GM12878 (cell line): ENCODE results near the gene SAC3D1. TPM values are rescaled to one million over a fixed set of nuclear protein-coding genes. Genes with fewer than 3 reads are reported as not detected.

Source experiments
- ATAC-seq: fragments of 200-7000 bp; cut with Tn5 transposase; 3 replicates; pipeline ENCODE4 v1.9.1; 2020; ENCODE audit warnings: mild to moderate bottlenecking, moderate library complexity
- BruUV-seq: library from RNA; stranded (reverse); fragments of 400-500 nt; replicated peaks from 2 replicates; lab custom pipeline; 2021; lab: Mats Ljungman, UMichigan
- CTCF ChIA-PET: fragments of 300-600 bp; sonication (Branson Sonifier 250); formaldehyde crosslinking; extraction: SDS; loops from one replicate; lab custom pipeline; 2021; ENCODE audit warnings: inconsistent platforms; lab: Yijun Ruan, JAX
- POLR2A ChIA-PET: fragments of 350-600 bp; formaldehyde crosslinking; extraction: SDS; loops from one replicate; lab custom pipeline; 2021; ENCODE audit warnings: inconsistent platforms; lab: Charles Lee
- RAD21 ChIA-PET: fragments of 300-600 bp; sonication (Branson Sonifier 250); formaldehyde crosslinking; loops from one replicate; lab custom pipeline; 2023; ENCODE audit warnings: antibody characterized with exemption; ENCODE audit not compliant: unreplicated experiment; lab: Charles Lee
- SMC1A ChIA-PET: fragments of 300-600 bp; sonication (Branson Sonifier 250); formaldehyde crosslinking; loops from one replicate; lab custom pipeline; 2023; ENCODE audit not compliant: unreplicated experiment, uncharacterized antibody; lab: Charles Lee
- DNase-seq: peaks from one replicate; pipeline ENCODE4 v3.0.0-alpha.2; 2011; ENCODE audit warnings: low read depth, low spot score
- FAIRE-seq: peaks from 3 replicates; lab custom pipeline; 2011; peaks lifted over from hg19 to GRCh38; lab: Jason Lieb, UNC
- H2AFZ ChIP-seq: 2 replicates; pipeline ENCODE4 v1.6.0; 2011; ENCODE audit warnings: low read depth, low read length, control low read depth; ENCODE audit not compliant: control insufficient read depth
- H3K27ac ChIP-seq: 2 replicates; pipeline ENCODE4 v1.5.1; 2011; ENCODE audit warnings: control low read depth; ENCODE audit not compliant: control insufficient read depth, insufficient read depth
- H3K27me3 ChIP-seq, 2 experiments: replicated peaks in 1 of 2; 2 replicates each; pipeline versions ENCODE4 v1.6.0 to v1.6.1; 2011; ENCODE audit warnings: low read length in 1 of 2; ENCODE audit not compliant: control insufficient read depth in 2 of 2, insufficient read depth in 2 of 2
- H3K36me3 ChIP-seq, 2 experiments: 2 replicates each; pipeline ENCODE4 v1.5.1; 2011; ENCODE audit warnings: low read length in 1 of 2; ENCODE audit not compliant: control insufficient read depth in 2 of 2, insufficient read depth in 2 of 2
- H3K4me1 ChIP-seq: 2 replicates; pipeline ENCODE4 v1.6.1; 2011; ENCODE audit warnings: mild to moderate bottlenecking, low read length, moderate library complexity, mixed read lengths; ENCODE audit not compliant: control insufficient read depth, insufficient read depth
- H3K4me2 ChIP-seq: 2 replicates; pipeline ENCODE4 v1.6.0; 2011; ENCODE audit warnings: control low read depth; ENCODE audit not compliant: control insufficient read depth, insufficient read depth
- H3K4me3 ChIP-seq: fragments of 200-600 bp; sonication (generic); 2 replicates; pipeline ENCODE4 v1.5.1; 2016
- H3K79me2 ChIP-seq: 2 replicates; pipeline ENCODE4 v1.6.0; 2011; ENCODE audit warnings: low read length; ENCODE audit not compliant: control insufficient read depth, insufficient read depth
- H3K9ac ChIP-seq: 2 replicates; pipeline ENCODE4 v1.8.0; 2011; ENCODE audit warnings: low read length, control low read depth, mixed read lengths; ENCODE audit not compliant: control insufficient read depth, insufficient read depth
- H3K9me3 ChIP-seq: replicated peaks from 3 replicates; pipeline ENCODE4 v1.5.1; 2011; ENCODE audit warnings: mild to moderate bottlenecking, low read length; ENCODE audit not compliant: control insufficient read depth, insufficient read depth
- H4K20me1 ChIP-seq: 2 replicates; pipeline ENCODE4 v1.6.0; 2011; ENCODE audit not compliant: control insufficient read depth, insufficient read depth
- BHLHE40 ChIP-seq, 2 experiments: fragments of 450-650 bp in 1 of 2; IDR thresholded peaks; 2 replicates each; pipeline ENCODE4 v1.6.1; 2011 to 2017; ENCODE audit warnings: low read depth in 2 of 2, borderline replicate concordance in 1 of 2, improper control_type of control experiment in 1 of 2, low read length in 1 of 2, mild to moderate bottlenecking in 1 of 2
- BMI1 ChIP-seq: fragments of 450-650 bp; IDR thresholded peaks from 2 replicates; pipeline ENCODE4 v1.6.1; 2016; ENCODE audit warnings: mild to moderate bottlenecking, moderate library complexity, borderline replicate concordance
- CEBPB ChIP-seq, 2 experiments: fragments of 150-350 bp in 1 of 2; IDR thresholded peaks; 2 replicates each; pipeline ENCODE4 v1.6.1; 2012 to 2014; ENCODE audit warnings: low read depth in 2 of 2, low read length in 2 of 2, borderline replicate concordance in 1 of 2, inconsistent platforms in 1 of 2
- EED ChIP-seq: sonication (generic); IDR thresholded peaks from 2 replicates; pipeline ENCODE4 v1.6.1; 2016; ENCODE audit warnings: antibody characterized with exemption, low read depth
- GATAD2B ChIP-seq: fragments of 450-650 bp; conservative IDR thresholded peaks from 2 replicates; pipeline ENCODE4 v1.6.1; 2017; ENCODE audit warnings: low read depth, mild to moderate bottlenecking, moderate library complexity
- KDM1A ChIP-seq: fragments of 200-600 bp; sonication (generic); IDR thresholded peaks from 2 replicates; pipeline ENCODE4 v1.6.1; 2016; ENCODE audit warnings: borderline replicate concordance
- POLR2A ChIP-seq: IDR thresholded peaks from 2 replicates; pipeline ENCODE4 v1.6.1; 2011; ENCODE audit warnings: low read depth, mild to moderate bottlenecking, low read length
- RAD51 ChIP-seq: fragments of 450-650 bp; IDR thresholded peaks from 2 replicates; pipeline ENCODE4 v1.6.1; 2016; ENCODE audit warnings: moderate library complexity, mild to moderate bottlenecking, inconsistent platforms
- STAT1 ChIP-seq: fragments of 450-650 bp; conservative IDR thresholded peaks from 2 replicates; pipeline ENCODE4 v1.6.1; 2014; ENCODE audit warnings: antibody characterized with exemption, mild to moderate bottlenecking
- YBX1 ChIP-seq: fragments of 450-650 bp; IDR thresholded peaks from 2 replicates; pipeline ENCODE4 v1.6.1; 2016; ENCODE audit warnings: antibody characterized with exemption
- ZNF24 ChIP-seq: fragments of 450-650 bp; IDR thresholded peaks from 2 replicates; pipeline ENCODE4 v1.6.1; 2017; ENCODE audit warnings: antibody characterized with exemption, mild to moderate bottlenecking
- ZNF274 ChIP-seq: IDR thresholded peaks from one replicate; pipeline ENCODE4 v1.8.0; 2011; ENCODE audit not compliant: insufficient read length, insufficient read depth
- ZSCAN29 ChIP-seq: fragments of 450-650 bp; IDR thresholded peaks from 2 replicates; pipeline ENCODE4 v1.6.1; 2017; ENCODE audit warnings: mild to moderate bottlenecking, moderate library complexity
- WGBS: methylation state at CpG from one replicate; pipeline ENCODE4 v1.1.6; 2016; ENCODE audit warnings: low lambda C conversion rate; ENCODE audit not compliant: insufficient replicate concordance, insufficient coverage; ENCODE audit errors: missing lambda C conversion rate; 5-methylcytosine and 5-hydroxymethylcytosine counted together
- in situ Hi-C: fragments of 300-500 bp; cut with MboI; formaldehyde crosslinking; loops from 9 replicates; pipeline ENCODE4 v1.14.3; 2018; ENCODE audit warnings: mixed read lengths
- intact Hi-C: fragments of 100-400 bp; cut with micrococcal nuclease; formaldehyde crosslinking; loops from one replicate; pipeline ENCODE4 v1.14.2; 2022; ENCODE audit not compliant: unreplicated experiment
- polyA plus RNA-seq, 11 experiments: library from polyadenylated mRNA; depleted of rRNA in 4 of 11; unstranded in 6 of 11; stranded (reverse) in 5 of 11; fragments of >200 nt; fragmentation: Nextera tagmentation in 4 of 11; fragmentation: Illumina TruSeq in 1 of 11; extraction: Ambion mirVana in 4 of 11; extraction: Trizol in 1 of 11; gene quantifications; 1 replicate in 1 of 11; 2 replicates in 10 of 11; pipeline versions ENCODE4 v1.2.1 to v1.2.3, GENCODE V29; 2011 to 2016; ENCODE audit warnings: inconsistent platforms in 2 of 11, missing spikeins in 2 of 11, low read depth in 1 of 11
- total RNA-seq, 4 experiments: library from RNA; depleted of rRNA in 3 of 4; stranded (reverse); fragments of >200 nt in 3 of 4; fragmentation: Illumina TruSeq in 1 of 4; extraction: Trizol in 1 of 4; gene quantifications; 2 replicates each; pipeline versions ENCODE4 v1.2.1 to v1.2.3, GENCODE V29; 2013 to 2021
- TF ChIP-seq, protein P1 (sequence below): IDR thresholded peaks from 2 replicates; pipeline ENCODE4 v1.6.1; 2012; ENCODE audit warnings: low read length, inconsistent platforms
- TF ChIP-seq, protein P2 (sequence below): fragments of 450-650 bp; IDR thresholded peaks from 2 replicates; pipeline ENCODE4 v1.6.1; 2018; ENCODE audit warnings: mild to moderate bottlenecking, low read depth, moderate library complexity; ENCODE audit not compliant: partially characterized antibody
- TF ChIP-seq, protein P3 (sequence below): fragments of 450-650 bp; IDR thresholded peaks from 2 replicates; pipeline ENCODE4 v1.6.1; 2016; ENCODE audit warnings: mild to moderate bottlenecking

Gene SAC3D1
- total and polyA plus RNA-seq, 10 of the 15 experiments (the other 5 are each of a cell fraction or from before 2014, with no cell fraction given), result 0.16 to 44.6 (median 12.1) TPM

DNA sequence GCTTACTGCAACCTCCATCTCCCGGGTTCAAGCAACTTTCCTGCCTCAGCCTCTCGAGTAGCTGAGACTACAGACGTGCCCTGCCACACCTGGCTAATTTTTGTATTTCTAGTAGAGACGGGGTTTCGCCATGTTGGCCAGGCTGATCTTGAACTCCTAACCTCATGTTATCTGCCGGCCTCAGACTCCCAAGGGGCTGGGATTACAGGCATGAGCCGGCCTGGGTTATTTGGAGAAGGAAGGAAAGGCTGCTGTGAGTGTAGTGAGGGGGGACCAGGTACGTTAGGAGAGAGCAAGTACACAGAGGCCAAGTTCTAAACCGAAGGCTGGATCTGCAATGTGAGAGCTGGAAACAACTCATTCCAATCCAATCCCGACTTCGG is 44.7 kb upstream of the SAC3D1 start:
- Histone ChIP-seq H3K9ac (peak overlapping the region; percentile 11; the same call in 1 of the 2 replicates), H3K9me3 (no peaks in the 10 kb centered on the region), H3K4me1 (peaks cover 8% of the 10 kb centered on the region), H3K27ac (no peak overlapping the region), H3K27me3 (no peaks in the 10 kb centered on the region; a peak in 1 of 4 replicates), H3K79me2 (no peaks in the 10 kb centered on the region), H2AFZ (peak overlapping the region; percentile 49), H3K4me2 (peak overlapping the region; percentile 56), H3K4me3 (peak overlapping the region; percentile 28; the same call in 1 of the 2 replicates), H4K20me1 (no peaks in the 10 kb centered on the region), H3K36me3 (no peaks in the 10 kb centered on the region)
- intact Hi-C loops, result no loop called here
- SMC1A ChIA-PET, result interaction anchor here (0.6 to 2.4 kb wide), 17 partner anchors 13 to 443 kb away, joined by 3 to 19 read pairs (median 3); partner anchors contain the start of genes FAU, MRPL49 and PPP2R5B
- 42% methylated on average over 11 of the region's 11 CpGs for WGBS
- RAD21 ChIA-PET, result interaction anchor here (1.0 to 3.0 kb wide), 6 partner anchors 12 to 152 kb away, joined by 3 to 19 read pairs (median 4); partner anchors contain the start of genes CDC42BPG and PPP2R5B
- in situ Hi-C loops, result no loop called here
- TF ChIP-seq BMI1 (no peak), BHLHE40 (IDR thresholded peaks at IDR 0.05; ENCODE audit: borderline replicate concordance in 1 of 2, low read depth in 2 of 2, low read length in 1 of 2) (no peak), STAT1 (no peak), ZSCAN29 (no peak), ZNF24 (no peak), ZNF274 (no peak), GATAD2B (no peak), KDM1A (no peak), RAD51 (no peak), YBX1 (no peak), EED (no peak), POLR2A (no peak), CEBPB (IDR thresholded peaks at IDR 0.05; ENCODE audit: borderline replicate concordance in 1 of 2, low read depth in 2 of 2, low read length in 2 of 2) (no peak)
- TF ChIP-seq, protein P1, sequence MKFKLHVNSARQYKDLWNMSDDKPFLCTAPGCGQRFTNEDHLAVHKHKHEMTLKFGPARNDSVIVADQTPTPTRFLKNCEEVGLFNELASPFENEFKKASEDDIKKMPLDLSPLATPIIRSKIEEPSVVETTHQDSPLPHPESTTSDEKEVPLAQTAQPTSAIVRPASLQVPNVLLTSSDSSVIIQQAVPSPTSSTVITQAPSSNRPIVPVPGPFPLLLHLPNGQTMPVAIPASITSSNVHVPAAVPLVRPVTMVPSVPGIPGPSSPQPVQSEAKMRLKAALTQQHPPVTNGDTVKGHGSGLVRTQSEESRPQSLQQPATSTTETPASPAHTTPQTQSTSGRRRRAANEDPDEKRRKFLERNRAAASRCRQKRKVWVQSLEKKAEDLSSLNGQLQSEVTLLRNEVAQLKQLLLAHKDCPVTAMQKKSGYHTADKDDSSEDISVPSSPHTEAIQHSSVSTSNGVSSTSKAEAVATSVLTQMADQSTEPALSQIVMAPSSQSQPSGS, result no peak
- TF ChIP-seq, protein P2, sequence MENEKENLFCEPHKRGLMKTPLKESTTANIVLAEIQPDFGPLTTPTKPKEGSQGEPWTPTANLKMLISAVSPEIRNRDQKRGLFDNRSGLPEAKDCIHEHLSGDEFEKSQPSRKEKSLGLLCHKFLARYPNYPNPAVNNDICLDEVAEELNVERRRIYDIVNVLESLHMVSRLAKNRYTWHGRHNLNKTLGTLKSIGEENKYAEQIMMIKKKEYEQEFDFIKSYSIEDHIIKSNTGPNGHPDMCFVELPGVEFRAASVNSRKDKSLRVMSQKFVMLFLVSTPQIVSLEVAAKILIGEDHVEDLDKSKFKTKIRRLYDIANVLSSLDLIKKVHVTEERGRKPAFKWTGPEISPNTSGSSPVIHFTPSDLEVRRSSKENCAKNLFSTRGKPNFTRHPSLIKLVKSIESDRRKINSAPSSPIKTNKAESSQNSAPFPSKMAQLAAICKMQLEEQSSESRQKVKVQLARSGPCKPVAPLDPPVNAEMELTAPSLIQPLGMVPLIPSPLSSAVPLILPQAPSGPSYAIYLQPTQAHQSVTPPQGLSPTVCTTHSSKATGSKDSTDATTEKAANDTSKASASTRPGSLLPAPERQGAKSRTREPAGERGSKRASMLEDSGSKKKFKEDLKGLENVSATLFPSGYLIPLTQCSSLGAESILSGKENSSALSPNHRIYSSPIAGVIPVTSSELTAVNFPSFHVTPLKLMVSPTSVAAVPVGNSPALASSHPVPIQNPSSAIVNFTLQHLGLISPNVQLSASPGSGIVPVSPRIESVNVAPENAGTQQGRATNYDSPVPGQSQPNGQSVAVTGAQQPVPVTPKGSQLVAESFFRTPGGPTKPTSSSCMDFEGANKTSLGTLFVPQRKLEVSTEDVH, result no peak
- TF ChIP-seq, protein P3, sequence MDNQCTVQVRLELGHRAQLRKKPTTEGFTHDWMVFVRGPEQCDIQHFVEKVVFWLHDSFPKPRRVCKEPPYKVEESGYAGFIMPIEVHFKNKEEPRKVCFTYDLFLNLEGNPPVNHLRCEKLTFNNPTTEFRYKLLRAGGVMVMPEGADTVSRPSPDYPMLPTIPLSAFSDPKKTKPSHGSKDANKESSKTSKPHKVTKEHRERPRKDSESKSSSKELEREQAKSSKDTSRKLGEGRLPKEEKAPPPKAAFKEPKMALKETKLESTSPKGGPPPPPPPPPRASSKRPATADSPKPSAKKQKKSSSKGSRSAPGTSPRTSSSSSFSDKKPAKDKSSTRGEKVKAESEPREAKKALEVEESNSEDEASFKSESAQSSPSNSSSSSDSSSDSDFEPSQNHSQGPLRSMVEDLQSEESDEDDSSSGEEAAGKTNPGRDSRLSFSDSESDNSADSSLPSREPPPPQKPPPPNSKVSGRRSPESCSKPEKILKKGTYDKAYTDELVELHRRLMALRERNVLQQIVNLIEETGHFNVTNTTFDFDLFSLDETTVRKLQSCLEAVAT, result no peak
- FAIRE-seq, result no peak
- POLR2A ChIA-PET, result interaction anchor here (0.8 kb wide), 2 partner anchors 18 to 77 kb away, joined by 4 read pairs; partner anchors contain the start of gene ARL2
- peak; percentile 17; the same call in 2 of the 3 replicates for ATAC-seq
- no TSS peak for BruUV-seq
- CTCF ChIA-PET, result interaction anchor here (0.7 to 3.9 kb wide), 16 partner anchors 8 to 344 kb away, joined by 3 to 20 read pairs (median 5); partner anchors contain the start of genes ARL2 and PPP2R5B
- no peak for DNase-seq
